ENCODE measurements around the gene FNBP1L. TPM values are rescaled to one million over a fixed set of nuclear protein-coding genes. Genes with fewer than 3 reads are reported as not detected.

The FNBP1L gene
- total RNA-seq, 1 experiment from 2014 or later: 52.9 TPM

GRCh38 chr1:93593854-93594602 is 146.1 kb downstream of the FNBP1L start:
- in situ Hi-C loops (cut with HindIII; ENCODE audit: low pct_unique_long_range_greater_than_20kb, low sequenced_read_pairs): no loop called here
- DNase-seq (ENCODE audit: low read depth, low spot score): no peak

DNA sequence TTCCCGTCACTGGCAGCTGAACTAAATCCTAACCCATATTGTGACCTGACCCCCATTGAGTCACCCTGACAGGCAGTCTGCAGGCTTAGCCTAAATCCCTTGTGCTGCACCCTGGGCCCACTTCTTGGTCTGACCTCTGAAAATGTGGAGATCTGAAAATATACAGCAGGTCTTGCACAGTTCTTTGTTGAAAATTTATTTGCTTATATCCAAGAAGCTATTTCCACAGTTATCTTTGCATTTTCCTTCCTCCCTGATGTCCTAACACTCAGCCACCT is 146.6 kb downstream of the FNBP1L start:
- in situ Hi-C loops (cut with HindIII; ENCODE audit: low pct_unique_long_range_greater_than_20kb, low sequenced_read_pairs): no loop called here
- no peak for DNase-seq (ENCODE audit: low read depth, low spot score)

- in situ Hi-C loops (cut with HindIII; ENCODE audit: low pct_unique_long_range_greater_than_20kb, low sequenced_read_pairs): no loop called here
- DNase-seq (ENCODE audit: low read depth, low spot score): no peak
Observed at GRCh38 chr1:93595266-93595665, 147.3 kb downstream of the FNBP1L start.

GRCh38 chr1:93595743-93596142 is 147.8 kb downstream of the FNBP1L start:
- in situ Hi-C loops (cut with HindIII; ENCODE audit: low pct_unique_long_range_greater_than_20kb, low sequenced_read_pairs): no loop called here
- no peak for DNase-seq (ENCODE audit: low read depth, low spot score)

GRCh38 chr1:93596329-93597089 is 148.6 kb downstream of the FNBP1L start:
- in situ Hi-C loops (cut with HindIII; ENCODE audit: low pct_unique_long_range_greater_than_20kb, low sequenced_read_pairs): no loop called here
- no peak for DNase-seq (ENCODE audit: low read depth, low spot score)

DNA sequence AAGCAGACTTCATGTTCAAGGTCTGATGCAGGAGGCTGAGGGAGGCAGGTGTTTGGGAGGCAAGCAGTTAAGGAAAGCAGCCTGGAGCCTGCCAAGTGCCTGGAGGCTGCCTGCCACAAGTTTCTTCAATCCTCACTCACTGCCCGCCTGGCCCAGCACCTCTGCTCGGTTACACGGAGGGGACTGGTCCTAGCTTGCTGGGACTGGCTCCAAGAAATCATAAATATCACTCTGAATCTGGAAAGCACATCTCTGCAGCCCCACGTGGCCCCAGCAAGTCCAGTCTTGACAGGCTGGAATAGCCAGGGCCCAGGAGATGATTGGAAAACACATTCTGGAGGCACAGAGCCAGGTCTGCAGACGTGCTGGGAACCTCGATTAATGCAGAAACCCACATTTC is 149.8 kb downstream of the FNBP1L start:
- DNase-seq (ENCODE audit: low read depth, low spot score): no peak
- in situ Hi-C loops (cut with HindIII; ENCODE audit: low pct_unique_long_range_greater_than_20kb, low sequenced_read_pairs): no loop called here

DNA sequence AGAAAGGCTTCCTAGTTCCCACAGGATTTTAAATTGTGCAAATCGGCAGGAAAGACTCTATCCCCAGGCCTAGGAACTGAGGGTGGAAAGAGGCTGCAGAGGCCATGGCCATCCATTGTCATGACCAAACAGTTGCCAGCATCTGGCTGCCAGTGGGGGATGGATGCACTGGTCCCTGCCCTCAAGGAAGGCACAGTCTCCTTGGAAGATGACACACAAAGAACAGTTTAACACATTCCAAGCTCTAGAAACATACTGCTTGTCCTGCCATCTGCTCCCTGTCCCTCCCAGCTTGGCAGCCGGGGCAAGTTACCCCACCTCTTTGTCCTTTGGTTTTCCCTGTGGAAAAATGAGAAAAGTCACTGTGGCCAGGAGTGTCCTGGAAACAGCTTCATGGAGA is 150.5 kb downstream of the FNBP1L start:
- DNase-seq (ENCODE audit: low read depth, low spot score): no peak
- in situ Hi-C loops (cut with HindIII; ENCODE audit: low pct_unique_long_range_greater_than_20kb, low sequenced_read_pairs): no loop called here

DNA sequence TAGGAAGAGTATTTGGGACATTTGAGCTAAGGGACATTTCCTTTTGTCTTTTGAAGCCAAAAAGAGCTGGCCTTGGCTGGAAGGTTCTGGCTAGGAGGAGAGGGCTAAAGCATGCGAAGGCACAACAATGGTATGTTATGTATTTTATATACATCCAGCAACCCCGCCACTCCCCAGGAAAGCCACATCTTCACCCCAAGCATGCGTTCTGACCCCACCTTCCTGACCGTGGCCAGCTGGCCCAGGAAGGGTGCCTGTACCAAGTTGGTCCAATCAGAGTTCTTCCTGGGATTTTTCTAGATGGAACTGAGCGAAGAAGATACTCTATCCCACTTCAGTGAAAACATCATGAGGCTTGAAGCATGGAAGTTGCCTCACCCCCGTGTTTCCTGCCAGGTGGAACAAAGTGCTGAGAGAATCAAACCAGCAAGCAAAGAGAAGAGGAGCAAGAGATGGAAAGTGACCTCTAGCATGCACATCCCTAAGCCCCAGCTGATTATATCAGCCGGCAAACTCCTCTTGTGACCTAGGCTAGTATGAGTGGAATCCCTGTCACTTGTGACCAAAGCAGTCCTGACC is 151.0 kb downstream of the FNBP1L start:
- in situ Hi-C loops (cut with HindIII; ENCODE audit: low pct_unique_long_range_greater_than_20kb, low sequenced_read_pairs): no loop called here
- no peak for DNase-seq (ENCODE audit: low read depth, low spot score)

DNA sequence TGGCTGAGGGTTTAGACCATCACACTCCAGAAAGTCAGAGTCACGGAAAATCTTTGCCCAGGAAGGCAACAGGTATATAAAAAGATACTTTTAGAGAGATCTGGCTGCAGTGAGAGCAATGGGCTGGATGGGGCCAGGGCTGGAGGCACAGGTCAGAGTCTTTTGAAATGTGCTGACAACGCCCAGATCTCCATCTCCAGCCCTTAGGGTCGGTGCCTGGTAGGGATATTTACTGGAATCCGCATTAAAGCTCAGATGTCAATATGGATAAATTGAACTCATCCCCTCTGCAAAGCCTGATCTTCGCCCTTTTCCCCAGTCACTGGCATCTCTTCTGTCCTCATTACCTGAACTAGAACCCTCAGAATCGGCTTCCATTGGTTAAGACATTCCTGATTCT is 151.6 kb downstream of the FNBP1L start:
- DNase-seq (ENCODE audit: low read depth, low spot score): no peak
- in situ Hi-C loops (cut with HindIII; ENCODE audit: low pct_unique_long_range_greater_than_20kb, low sequenced_read_pairs): no loop called here

GRCh38 chr1:93600663-93601062 is 152.7 kb downstream of the FNBP1L start:
- DNase-seq (ENCODE audit: low read depth, low spot score): no peak
- in situ Hi-C loops (cut with HindIII; ENCODE audit: low pct_unique_long_range_greater_than_20kb, low sequenced_read_pairs): no loop called here

DNA sequence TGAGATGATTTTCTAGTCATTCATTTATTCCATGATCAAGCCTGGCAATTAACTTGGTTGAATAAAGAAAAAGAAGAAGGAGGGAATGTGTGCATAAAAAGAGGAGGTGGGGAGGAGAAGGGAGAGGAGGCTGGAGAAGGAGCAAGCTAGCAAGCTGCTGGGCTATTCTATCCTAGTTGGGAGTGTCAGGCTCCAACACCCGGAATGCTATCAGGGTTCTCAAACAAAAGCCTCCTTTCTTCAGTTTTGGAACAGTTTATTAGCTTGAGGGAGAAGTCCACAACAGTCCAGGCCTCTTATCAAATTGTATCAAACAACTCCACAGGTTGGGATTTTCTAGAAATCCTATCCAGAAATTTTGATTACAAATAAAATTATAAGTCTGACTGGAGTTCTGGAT is 153.8 kb downstream of the FNBP1L start:
- in situ Hi-C loops (cut with HindIII; ENCODE audit: low pct_unique_long_range_greater_than_20kb, low sequenced_read_pairs): no loop called here

DNA sequence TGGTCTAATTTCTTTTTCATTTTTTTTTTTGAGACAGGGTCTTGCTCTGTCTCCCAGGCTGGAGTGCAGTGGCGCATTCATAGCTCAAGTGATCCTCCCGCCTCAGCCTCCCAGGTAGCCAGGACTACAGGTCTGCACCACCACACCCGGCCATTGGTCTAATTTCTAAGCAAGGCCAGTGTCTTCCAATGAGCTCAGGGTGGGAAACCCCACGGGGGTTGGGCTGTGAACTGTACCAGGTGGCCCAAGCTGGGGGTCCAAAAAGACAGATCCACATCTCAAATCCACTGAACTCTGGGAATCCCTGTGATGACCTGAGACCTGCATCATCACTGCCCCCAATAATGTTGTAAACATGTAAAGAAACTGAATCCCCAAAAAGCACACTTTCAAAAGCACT is 154.2 kb downstream of the FNBP1L start:
- in situ Hi-C loops (cut with HindIII; ENCODE audit: low pct_unique_long_range_greater_than_20kb, low sequenced_read_pairs): no loop called here
- DNase-seq (ENCODE audit: low read depth, low spot score): no peak

More for the DNA sequence above, 153.8 kb downstream of the FNBP1L start:
- DNase-seq (ENCODE audit: low read depth, low spot score): peak; percentile 61

DNA sequence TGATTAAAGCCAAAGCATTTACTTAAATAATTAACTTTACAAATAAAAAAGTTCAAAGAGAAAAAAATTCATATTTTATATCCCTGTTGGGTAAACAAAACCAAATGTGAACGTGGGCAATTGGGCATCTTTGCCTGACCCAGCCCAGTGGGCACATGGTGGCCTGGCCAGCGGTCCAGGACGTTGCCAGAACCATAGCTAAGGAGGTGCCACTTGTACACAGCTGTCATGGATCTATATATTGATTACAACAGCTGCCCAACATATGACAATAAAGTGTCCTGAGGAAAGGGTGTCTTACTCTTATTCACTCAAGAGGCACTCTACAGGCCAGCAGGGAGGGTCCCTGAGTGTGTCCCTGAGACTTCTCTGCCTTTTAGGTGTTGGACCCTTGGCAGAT is 155.2 kb downstream of the FNBP1L start:
- in situ Hi-C loops (cut with HindIII; ENCODE audit: low pct_unique_long_range_greater_than_20kb, low sequenced_read_pairs): no loop called here

DNA sequence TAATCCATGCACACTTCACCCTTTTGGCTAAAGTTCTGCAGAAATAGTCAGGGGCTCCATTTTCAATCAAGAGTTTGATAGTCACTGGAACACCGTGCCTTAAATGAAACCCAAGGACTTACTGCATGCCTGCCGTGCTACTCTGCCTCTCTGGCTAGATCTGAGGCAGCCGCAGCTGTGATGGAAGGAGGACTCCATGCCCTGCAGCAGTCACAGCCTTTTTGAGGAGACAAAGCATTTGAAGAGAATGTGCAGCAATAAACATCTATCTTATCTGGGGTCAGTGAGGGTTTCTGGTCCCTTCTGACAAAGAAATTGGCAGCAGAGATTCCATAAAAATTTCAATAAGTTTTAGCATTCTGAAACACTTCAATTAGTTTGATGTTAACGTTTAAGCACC is 155.7 kb downstream of the FNBP1L start:
- in situ Hi-C loops (cut with HindIII; ENCODE audit: low pct_unique_long_range_greater_than_20kb, low sequenced_read_pairs): no loop called here
- DNase-seq (ENCODE audit: low read depth, low spot score): no peak

More for the DNA sequence above, 155.2 kb downstream of the FNBP1L start:
- no peak for DNase-seq (ENCODE audit: low read depth, low spot score)

Small RNA genes within 50 kb of the gene (small RNA-seq; reads per million reads assigned to genes)
- 0.10 to 2.3 reads per million in 2 experiments for gene RNA5SP53

Other genes starting within 250 kb of the FNBP1L start
- gene DR1, start 102.2 kb upstream of the FNBP1L start, total RNA-seq (2014; rRNA removed; shearing (Covaris generic)): 37.4 and 39.2 TPM in 2 replicates
- 34.5 and 36.9 TPM in 2 replicates for gene BCAR3, start 233.7 kb downstream of the FNBP1L start, total RNA-seq (2014; rRNA removed; shearing (Covaris generic))

Measured in SK-MEL-5 (cell line).